ENCODE data around the gene TXNIP.

DNA sequence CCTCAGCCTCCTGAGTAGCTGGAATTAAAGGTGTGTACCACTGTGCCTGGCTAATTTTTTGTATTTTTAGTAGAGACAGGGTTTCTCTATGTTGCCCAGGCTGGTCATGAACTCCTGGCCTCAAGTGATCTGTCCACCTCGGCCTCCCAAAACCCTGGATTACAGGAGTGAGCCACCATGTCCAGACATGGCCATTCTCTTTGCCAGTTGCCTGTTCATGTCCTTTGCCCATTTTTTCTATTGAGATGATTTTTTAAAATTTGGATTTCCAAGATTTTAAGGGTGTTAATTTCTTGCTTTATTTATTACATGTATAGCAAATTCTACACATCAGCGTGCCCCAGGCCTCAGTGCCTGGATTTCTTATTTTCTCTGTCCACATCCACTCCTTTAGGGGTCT is 29.1 kb downstream of the TXNIP start:
- TF ChIP-seq POLR2A (IDR thresholded peaks at IDR 0.05) (no peak), CTCF (IDR thresholded peaks at IDR 0.05) (no peak)
